GM19467 (cell line): ENCODE data around the gene CPAMD8.

Experiments used
- ATAC-seq: cut with Tn5 transposase; IDR thresholded peaks from one replicate; pipeline ENCODE4 v1.9.1; 2021; ENCODE audit warnings: mild to moderate bottlenecking, moderate library complexity; ENCODE audit not compliant: unreplicated experiment

The CPAMD8 gene

GRCh38 chr19:17026706-17027534 lies at the start of gene CPAMD8:
Gene CPAMD8, minus strand, starts transcription at chr19:17026810. Its CDS starts 168 bp downstream, at chr19:17026642.
- no peak for ATAC-seq

- ATAC-seq = no peak
These were observed 49.4 kb upstream of the CPAMD8 start for GRCh38 chr19:17075864-17076542.

GRCh38 chr19:17075035-17075863 lies 48.6 kb upstream of the CPAMD8 start, which contains the start of the genes HAUS8 and MYO9B:
Gene HAUS8, minus strand, starts transcription at chr19:17075452. Its CDS starts 30 bp downstream, at chr19:17075422.
Gene MYO9B, plus strand, starts transcription at chr19:17075777. Its CDS starts 25,941 bp downstream, at chr19:17101718.
- peak; percentile 79 for ATAC-seq

- no peak for ATAC-seq
These were observed 48.0 kb upstream of the CPAMD8 start for GRCh38 chr19:17074634-17075034.

- no peak for ATAC-seq
These were observed 47.4 kb upstream of the CPAMD8 start for GRCh38 chr19:17073869-17074633.

- ATAC-seq = no peak
These were observed 44.3 kb upstream of the CPAMD8 start for GRCh38 chr19:17070912-17071311.

- no peak for ATAC-seq
These were observed 43.8 kb upstream of the CPAMD8 start for GRCh38 chr19:17070421-17070820.

GRCh38 chr19:17069193-17069592 lies 42.6 kb upstream of the CPAMD8 start:
- no peak for ATAC-seq

GRCh38 chr19:17063428-17063827 lies 36.8 kb upstream of the CPAMD8 start:
- ATAC-seq = no peak

- ATAC-seq = no peak
These were observed 35.1 kb upstream of the CPAMD8 start for GRCh38 chr19:17061691-17062090.

GRCh38 chr19:17061205-17061604 lies 34.6 kb upstream of the CPAMD8 start:
- no peak for ATAC-seq

GRCh38 chr19:17060802-17061201 lies 34.2 kb upstream of the CPAMD8 start:
- no peak for ATAC-seq

- no peak for ATAC-seq
These were observed 31.6 kb upstream of the CPAMD8 start for GRCh38 chr19:17058236-17058635.

GRCh38 chr19:17055636-17056035 lies 29.0 kb upstream of the CPAMD8 start:
- ATAC-seq = no peak

- no peak for ATAC-seq
These were observed 28.1 kb upstream of the CPAMD8 start for GRCh38 chr19:17054746-17055145.

GRCh38 chr19:17052439-17052838 lies 25.8 kb upstream of the CPAMD8 start:
- no peak for ATAC-seq

- ATAC-seq = no peak
These were observed 23.2 kb upstream of the CPAMD8 start for GRCh38 chr19:17049711-17050280.

GRCh38 chr19:17048885-17049453 lies 22.4 kb upstream of the CPAMD8 start:
- no peak for ATAC-seq

GRCh38 chr19:17045907-17046502 lies 19.4 kb upstream of the CPAMD8 start:
- no peak for ATAC-seq
